Esophagus squamous epithelium (tissue), 4 donors: ENCODE results near the gene RPL35.

Source experiments
- CTCF ChIP-seq, 6 experiments: fragments of 450-650 bp in 4 of 6; fragments of 200-600 bp in 2 of 6; sonication (generic) in 2 of 6; IDR thresholded peaks; one replicate each; pipeline ENCODE4 v1.5.1; 2016 to 2019; ENCODE audit warnings: antibody characterized with exemption in 6 of 6, mild to moderate bottlenecking in 4 of 6, moderate library complexity in 4 of 6
- POLR2A ChIP-seq, 4 donors: fragments of 450-650 bp; IDR thresholded peaks; one replicate each; pipeline ENCODE4 v1.6.1; 2017; ENCODE audit warnings: antibody characterized with exemption in 4 of 4, mild to moderate bottlenecking in 4 of 4, moderate library complexity in 3 of 4

- TF ChIP-seq POLR2A (IDR thresholded peaks at IDR 0.05) (peak in 1 of 4 donors; percentile 36), CTCF (IDR thresholded peaks at IDR 0.05) (no peak)
Observed at GRCh38 chr9:124869986-124870560, 8.3 kb upstream of the RPL35 start.
